ENCODE data around the gene SEC11C. TPM values are rescaled to one million over a fixed set of nuclear protein-coding genes. Genes with fewer than 3 reads are reported as not detected.

Gene SEC11C
- total RNA-seq, 2 donors from 2014 or later: 41.8 to 77.1 TPM

DNA sequence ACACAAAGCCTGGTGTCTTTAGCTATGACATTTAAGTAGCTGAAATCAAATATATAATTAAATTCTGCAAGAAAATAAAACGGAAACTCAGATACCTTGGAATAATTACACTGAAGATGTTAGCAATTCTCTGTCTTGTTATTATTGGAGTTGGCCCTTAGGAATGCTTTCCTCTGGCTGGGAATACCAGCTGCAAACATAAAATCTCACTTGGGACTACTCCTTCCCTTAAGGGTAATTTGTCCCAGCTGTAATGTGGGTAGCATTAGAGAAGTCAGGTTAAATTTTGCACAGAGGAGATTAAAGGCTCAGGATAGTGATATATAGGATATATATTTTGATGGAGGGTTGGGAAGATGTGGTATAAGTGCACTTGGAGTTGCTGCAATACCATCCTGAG lies 43.0 kb downstream of the SEC11C start:
- no peak overlapping the region for H3K4me3 ChIP-seq
- no peak for TF ChIP-seq POLR2A (IDR thresholded peaks at IDR 0.05)
- TF ChIP-seq, protein P1, sequence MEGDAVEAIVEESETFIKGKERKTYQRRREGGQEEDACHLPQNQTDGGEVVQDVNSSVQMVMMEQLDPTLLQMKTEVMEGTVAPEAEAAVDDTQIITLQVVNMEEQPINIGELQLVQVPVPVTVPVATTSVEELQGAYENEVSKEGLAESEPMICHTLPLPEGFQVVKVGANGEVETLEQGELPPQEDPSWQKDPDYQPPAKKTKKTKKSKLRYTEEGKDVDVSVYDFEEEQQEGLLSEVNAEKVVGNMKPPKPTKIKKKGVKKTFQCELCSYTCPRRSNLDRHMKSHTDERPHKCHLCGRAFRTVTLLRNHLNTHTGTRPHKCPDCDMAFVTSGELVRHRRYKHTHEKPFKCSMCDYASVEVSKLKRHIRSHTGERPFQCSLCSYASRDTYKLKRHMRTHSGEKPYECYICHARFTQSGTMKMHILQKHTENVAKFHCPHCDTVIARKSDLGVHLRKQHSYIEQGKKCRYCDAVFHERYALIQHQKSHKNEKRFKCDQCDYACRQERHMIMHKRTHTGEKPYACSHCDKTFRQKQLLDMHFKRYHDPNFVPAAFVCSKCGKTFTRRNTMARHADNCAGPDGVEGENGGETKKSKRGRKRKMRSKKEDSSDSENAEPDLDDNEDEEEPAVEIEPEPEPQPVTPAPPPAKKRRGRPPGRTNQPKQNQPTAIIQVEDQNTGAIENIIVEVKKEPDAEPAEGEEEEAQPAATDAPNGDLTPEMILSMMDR (IDR thresholded peaks at IDR 0.05): no peak
- no peaks in the 10 kb centered on the region for H3K4me1 ChIP-seq
- ATAC-seq: no peak
- no peaks in the 10 kb centered on the region for H3K9me3 ChIP-seq
- no peak overlapping the region for H3K27ac ChIP-seq
- intact Hi-C loops (cut with DNase I): no loop called here
- H3K36me3 ChIP-seq (replicated peaks in 1 of 2; ENCODE audit: insufficient read depth in 1 of 2, low read depth in 2 of 2): no peaks in the 10 kb centered on the region
- no peak for DNase-seq
- H3K27me3 ChIP-seq: no peaks in the 10 kb centered on the region
- 79 to 92% methylated on average over 1 of the region's 1 CpG for WGBS, 2 donors

DNA sequence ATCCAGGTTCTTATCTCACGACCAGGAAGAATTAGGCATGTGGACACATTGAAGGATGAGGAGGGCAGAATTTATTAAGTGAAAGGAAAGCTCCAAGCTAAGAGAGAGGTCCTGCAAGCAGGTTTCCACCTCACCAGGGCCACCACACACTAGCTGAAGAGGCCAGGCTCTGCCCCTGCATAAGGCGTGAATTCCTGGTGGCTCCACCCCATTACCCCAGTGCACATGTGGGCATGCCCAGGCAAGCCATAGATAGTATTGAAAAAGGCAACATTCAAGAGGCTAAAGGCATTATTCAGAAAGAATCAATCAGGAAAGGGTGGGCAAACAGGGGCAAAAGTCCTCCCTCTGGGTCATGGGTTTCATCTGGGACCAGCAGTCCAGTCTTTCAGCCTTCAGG lies 49.3 kb downstream of the SEC11C start:
- no peak for ATAC-seq
- H3K4me1 ChIP-seq: no peaks in the 10 kb centered on the region
- no peak for DNase-seq
- intact Hi-C loops (cut with DNase I): no loop called here
- H3K4me3 ChIP-seq: no peak overlapping the region
- 62 to 80% methylated on average over 2 of the region's 2 CpGs for WGBS, 2 donors
- no peaks in the 10 kb centered on the region for H3K27me3 ChIP-seq
- H3K36me3 ChIP-seq (replicated peaks in 1 of 2; ENCODE audit: insufficient read depth in 1 of 2, low read depth in 2 of 2): no peaks in the 10 kb centered on the region
- TF ChIP-seq, protein P1 (IDR thresholded peaks at IDR 0.05): no peak
- no peak for TF ChIP-seq POLR2A (IDR thresholded peaks at IDR 0.05)
- no peaks in the 10 kb centered on the region for H3K9me3 ChIP-seq
- no peak overlapping the region for H3K27ac ChIP-seq

DNA sequence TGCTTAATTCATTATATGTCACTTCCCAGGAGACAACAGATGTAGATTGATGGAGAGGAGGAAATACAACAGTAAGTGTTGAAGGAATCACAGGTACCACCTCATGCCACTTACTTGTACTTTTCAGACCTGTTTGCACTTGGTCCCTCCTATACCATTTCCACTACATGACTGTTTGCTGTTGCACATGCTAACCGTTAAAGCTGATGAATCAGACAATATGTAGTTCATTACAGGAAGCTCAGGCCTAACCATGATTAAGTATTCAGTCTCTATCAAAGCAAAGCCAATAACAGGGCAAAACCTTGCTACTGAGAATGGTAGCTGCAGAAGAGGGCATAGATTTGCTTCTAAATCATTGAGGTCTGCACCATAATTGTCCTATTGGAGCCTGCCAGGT lies 50.1 kb downstream of the SEC11C start:
- DNase-seq (no peak), ATAC-seq (no peak)
- TF ChIP-seq, protein P1 (IDR thresholded peaks at IDR 0.05): no peak
- no peak for TF ChIP-seq POLR2A (IDR thresholded peaks at IDR 0.05)
- Histone ChIP-seq H3K27me3 (no peaks in the 10 kb centered on the region), H3K9me3 (no peaks in the 10 kb centered on the region), H3K4me3 (no peak overlapping the region), H3K36me3 (replicated peaks in 1 of 2; ENCODE audit: insufficient read depth in 1 of 2, low read depth in 2 of 2) (no peaks in the 10 kb centered on the region), H3K27ac (no peak overlapping the region), H3K4me1 (no peaks in the 10 kb centered on the region)
- intact Hi-C loops (cut with DNase I): no loop called here
- 69 to 88% methylated on average over 1 of the region's 1 CpG for WGBS, 2 donors

DNA sequence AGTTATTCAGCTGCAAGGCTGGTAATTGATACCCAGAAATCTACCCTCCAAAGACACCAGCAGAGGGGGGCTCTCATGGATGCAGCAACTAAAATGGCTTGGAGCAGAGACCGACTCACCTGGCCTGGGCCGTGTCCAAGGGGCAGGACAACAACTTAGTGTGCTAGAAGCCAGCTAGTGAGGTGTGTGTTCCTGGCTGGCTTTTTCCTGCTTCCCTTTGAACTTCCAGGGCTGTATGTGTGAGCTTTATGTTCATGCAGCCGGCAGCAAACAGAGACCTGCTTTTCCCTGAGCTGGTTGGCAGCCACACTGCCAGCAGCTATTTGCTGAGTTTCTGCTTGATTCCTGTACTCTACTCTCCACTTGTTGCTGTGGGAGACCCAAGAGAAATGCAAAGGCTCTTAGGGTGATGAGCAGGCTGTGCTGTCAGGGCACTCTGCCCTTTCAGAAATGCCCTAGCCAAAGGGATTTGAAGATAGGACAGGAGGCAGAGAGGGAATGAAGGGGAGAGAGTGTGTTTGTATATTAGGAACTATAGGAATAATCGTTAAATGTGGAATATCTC lies 56.6 kb downstream of the SEC11C start:
- Histone ChIP-seq H3K4me1 (no peaks in the 10 kb centered on the region), H3K27me3 (no peaks in the 10 kb centered on the region), H3K36me3 (replicated peaks in 1 of 2; ENCODE audit: insufficient read depth in 1 of 2, low read depth in 2 of 2) (no peaks in the 10 kb centered on the region), H3K9me3 (no peaks in the 10 kb centered on the region), H3K4me3 (no peak overlapping the region), H3K27ac (no peak overlapping the region)
- 44 to 50% methylated on average over 2 to 4 of the region's 4 CpGs for WGBS, 2 donors
- no peak for DNase-seq
- TF ChIP-seq POLR2A (IDR thresholded peaks at IDR 0.05): no peak
- TF ChIP-seq, protein P1 (IDR thresholded peaks at IDR 0.05): no peak
- intact Hi-C loops (cut with DNase I): no loop called here
- no peak for ATAC-seq

DNA sequence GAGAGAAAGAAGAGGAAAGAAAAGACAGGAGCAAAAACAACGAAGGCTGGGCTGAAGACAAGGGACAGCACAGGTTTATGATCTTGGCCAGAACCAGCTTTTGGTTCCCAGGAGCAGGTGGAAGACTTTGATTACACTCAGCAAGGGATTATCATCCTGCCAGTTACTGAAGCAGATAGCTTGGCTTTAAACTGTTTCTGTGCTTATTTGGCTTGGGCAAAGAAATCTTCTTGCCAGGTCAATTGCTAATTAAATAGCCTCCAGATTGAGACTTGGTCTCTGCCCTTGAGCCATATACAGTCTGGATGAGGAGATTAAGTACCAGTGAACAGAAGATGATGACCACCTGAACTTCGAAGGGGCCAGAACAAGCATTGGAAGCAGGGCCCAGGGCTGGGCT lies 58.0 kb downstream of the SEC11C start:
- Histone ChIP-seq H3K9me3 (no peaks in the 10 kb centered on the region), H3K27ac (no peak overlapping the region), H3K4me1 (no peaks in the 10 kb centered on the region), H3K36me3 (replicated peaks in 1 of 2; ENCODE audit: insufficient read depth in 1 of 2, low read depth in 2 of 2) (no peaks in the 10 kb centered on the region), H3K4me3 (no peak overlapping the region), H3K27me3 (no peaks in the 10 kb centered on the region)
- no peak for DNase-seq
- 35 to 52% methylated on average over 2 of the region's 2 CpGs for WGBS, 2 donors
- no peak for TF ChIP-seq POLR2A (IDR thresholded peaks at IDR 0.05)
- TF ChIP-seq, protein P1 (IDR thresholded peaks at IDR 0.05): no peak
- intact Hi-C loops (cut with DNase I): no loop called here
- no peak for ATAC-seq

All from body of pancreas (tissue), 4 donors.